NCI-H1417 treated with DMSO at 0.1 percent for 48 hours (cell line): ENCODE results near the gene SLC2A9.
"Not testable (repeated sequence)": the region's sequence is repeated elsewhere in the genome, so short reads cannot be mapped to it uniquely, and the experiment has no call there.

ENCODE experiments used
- DNase-seq: peaks from one replicate; lab custom pipeline; 2025; lab: John Stamatoyannopoulos, UW

Gene SLC2A9

DNA sequence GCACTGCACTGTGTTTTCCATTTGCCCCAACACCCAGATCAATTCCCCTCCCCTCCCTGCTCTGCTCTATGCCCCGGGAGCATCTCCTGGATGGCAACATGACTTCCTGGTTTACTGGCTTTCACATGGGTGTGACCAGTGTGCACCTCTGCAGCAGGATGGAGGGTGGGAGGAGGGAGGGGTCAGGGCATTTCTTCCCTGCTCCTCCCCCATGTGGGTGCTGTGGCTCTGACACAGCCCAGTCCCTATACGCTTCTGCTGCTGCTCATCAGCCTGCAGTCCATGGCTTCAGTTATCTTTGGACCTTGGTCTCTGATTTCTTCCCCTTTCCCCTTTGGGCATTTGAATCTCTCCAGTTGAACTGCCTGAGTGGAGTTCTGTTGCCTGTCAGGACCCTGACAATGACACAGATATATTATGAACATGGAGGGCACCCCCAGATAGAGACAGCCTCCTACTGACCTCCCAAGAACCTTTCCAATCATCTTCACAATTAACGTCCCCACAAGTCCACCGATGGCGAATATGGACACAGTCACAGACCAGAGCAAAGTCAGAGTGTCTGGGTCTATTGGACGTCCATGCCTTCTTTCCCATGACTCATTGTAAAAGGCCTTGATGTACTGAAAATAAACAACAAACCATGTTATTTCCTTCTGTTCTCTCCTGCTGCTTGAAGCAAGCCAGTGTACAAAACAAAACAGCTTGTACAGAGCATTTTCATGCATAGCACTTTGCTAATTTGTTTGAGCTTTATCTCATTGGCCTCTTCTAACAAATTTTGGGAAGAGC is 24.8 kb downstream of the SLC2A9 start:
- no peak for DNase-seq

DNA sequence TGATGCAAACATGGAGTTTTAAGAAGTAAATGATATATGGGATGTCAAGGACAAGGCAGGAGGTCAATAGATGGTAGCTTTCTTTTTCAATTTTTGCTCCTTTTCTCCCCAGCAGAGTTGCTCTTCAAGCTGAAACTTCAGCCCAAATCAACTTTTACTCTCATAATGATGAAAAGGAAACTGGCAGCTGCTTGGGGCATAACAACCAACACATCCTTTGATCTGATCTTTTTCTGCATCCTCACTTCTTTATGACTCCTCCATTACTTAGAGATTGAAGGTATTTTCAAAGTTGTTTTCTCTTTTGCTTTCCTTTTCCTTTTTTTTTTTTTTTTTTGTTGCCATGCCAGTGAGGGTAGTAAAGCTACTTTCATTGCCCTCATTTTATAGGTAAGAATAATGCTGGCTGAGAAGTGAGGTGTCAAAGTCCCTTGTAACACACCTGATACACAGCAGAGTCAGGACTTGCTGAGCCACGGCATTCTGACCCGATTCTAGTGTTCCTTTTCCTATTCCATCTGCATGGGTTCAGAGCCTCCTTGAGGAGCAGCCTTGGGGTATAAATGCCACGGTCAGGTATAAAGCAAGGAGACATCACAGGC is 26.9 kb downstream of the SLC2A9 start:
- DNase-seq: no peak

DNA sequence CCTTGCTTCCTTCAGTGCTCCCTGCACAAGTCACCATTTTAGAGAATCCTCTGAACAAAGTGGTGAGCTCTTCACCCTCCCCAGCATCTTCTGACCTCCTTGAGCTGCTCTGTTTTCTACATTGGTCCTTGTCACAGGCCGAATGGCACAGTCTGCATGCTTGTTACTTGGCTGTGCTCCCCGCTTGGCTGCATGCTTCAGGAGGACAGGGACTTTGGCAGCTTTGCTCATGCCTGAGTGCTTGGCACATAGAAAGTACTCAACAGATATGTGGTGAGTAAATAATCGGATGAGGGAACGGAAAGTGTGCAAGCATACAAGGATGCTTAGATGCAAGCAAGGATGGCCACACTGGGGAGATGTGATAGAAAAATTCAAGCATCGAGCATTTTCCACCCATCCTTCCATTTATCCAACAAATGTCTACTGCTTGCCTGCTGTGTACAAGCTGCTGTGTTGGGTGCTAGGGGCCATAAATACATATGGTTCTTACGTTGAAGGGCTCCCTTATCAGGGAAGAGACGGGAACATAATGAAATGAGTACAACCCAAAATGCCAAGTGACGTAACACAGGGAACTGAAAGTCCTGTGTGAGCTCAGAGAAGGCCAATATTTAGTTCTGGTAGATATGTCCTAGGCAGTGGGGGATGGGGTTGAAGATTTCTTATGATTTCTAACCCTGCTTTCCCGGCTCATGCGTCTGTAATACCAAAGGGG is 31.2 kb downstream of the SLC2A9 start:
- no peak for DNase-seq

DNA sequence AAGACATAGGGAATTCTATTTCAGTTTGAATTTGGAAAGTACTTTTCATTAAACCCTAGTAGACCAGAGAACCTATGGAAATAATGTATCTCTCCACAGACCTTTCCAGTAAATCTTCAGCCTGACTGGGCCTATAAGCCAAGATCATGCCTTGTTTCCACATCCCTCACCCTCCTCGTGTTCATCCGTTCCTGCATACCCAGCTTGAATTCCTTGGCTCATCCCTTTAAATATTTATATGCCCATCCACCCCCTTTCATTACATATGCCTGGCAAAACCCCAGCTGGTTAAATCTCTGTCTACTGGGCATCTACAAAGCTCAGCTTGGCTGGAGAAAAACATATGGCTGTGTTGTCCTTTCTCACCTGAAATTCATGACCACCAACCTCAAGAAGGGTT is 32.4 kb downstream of the SLC2A9 start:
- DNase-seq: no peak

DNA sequence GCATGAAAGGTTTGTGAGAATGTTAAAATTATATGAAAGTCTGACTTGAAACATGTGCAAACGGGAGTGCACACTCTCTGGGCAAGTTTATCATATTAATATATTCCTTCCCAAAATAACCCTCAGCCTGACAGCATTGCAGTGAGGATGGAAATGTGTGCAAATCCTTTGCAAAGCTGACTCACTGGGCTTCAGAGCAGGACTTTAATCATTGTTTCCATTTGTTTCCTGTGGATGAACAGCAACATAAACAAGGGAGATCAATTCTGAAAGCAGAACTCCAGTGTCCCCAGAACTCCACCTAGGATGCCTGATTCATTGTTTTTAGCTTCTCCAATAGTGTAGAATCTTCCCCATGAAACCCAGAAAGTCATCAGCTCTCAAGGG is 32.9 kb downstream of the SLC2A9 start:
- no peak for DNase-seq

DNA sequence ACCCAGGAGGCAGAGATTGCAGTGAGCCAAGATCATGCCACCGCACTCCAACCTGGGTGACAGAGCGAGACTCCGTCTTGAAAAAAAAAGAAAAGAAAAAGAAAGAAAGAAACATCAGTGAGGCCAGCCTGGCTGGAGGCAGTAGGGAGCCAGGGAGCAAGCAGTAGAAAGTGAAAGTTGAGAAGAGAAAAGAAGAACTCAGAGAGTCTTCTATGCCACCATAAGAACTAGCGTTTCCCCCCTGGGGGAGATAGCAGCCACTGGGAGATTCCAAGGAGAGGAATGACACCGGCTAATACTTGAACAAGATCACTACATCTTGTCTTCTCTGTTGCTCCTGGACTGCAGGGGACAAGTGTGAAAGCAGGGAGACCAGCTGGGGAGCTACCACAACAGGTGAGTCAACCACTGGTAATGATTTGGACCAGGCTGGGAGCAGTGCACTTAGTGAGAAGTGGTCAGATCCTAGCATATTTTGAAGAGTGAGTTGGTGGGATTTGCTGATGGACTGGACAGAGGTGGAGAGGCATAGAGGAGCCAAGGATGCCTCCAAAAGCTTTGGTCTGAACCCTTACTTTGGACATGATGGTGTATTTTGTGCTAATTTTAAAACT is 33.4 kb downstream of the SLC2A9 start:
- no peak for DNase-seq

DNA sequence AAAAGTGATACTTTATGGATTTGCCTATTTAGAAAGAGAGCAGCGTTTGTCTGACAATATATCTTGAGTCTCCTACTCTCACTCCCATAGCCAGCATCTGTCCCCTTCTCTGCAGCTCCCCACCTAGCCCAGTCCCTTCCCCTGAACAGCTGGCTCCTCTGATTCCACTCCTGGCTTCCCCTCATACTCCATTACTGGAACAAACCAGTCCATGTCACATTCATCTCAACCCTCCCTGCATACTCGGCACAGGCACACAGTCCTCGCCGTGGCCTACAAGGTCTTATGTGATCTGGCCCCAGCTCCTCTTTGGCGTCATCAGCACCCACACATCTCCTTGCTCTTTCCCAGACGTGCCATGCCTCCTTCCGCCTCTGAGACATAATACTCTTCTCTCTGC is 36.7 kb downstream of the SLC2A9 start:
- DNase-seq: no peak

DNA sequence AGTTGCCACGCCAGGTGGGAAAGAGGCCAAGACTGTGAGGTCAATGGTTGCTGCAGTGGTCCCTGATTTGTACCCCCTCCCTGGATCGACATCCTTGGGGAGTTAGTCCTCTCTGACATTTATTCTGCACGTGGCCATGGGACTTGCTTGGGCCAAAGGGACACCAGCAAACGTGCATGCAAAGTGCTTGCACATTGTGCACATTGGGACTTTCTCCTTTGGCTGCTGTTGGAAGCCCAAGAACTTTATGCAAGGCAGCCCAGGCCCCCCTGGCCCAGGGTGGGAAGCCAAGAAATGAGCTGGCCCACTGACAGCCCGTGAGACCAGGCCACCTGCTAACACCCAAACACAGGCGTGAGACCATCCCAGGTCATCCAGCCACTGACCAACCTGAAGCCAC is 38.1 kb downstream of the SLC2A9 start:
- no peak for DNase-seq

DNA sequence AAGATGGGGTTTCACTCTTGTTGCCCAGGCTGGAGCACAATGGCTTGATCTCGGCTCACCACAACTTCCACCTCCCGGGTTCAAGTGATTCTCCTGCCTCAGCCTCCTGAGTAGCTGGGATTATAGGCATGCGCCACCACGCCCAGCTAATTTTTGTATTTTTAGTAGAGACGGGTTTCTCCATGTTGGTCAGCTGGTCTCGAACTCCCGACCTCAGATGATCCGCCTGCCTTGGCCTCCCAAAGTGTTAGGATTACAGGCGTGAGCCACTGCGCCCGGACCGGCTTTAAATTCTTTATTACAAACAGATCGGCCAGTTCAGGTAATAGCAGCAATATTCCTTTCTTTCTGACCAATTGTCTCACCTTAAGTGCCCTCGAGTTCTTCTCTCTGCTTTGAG is 39.4 kb downstream of the SLC2A9 start:
- DNase-seq: not testable (repeated sequence)

DNA sequence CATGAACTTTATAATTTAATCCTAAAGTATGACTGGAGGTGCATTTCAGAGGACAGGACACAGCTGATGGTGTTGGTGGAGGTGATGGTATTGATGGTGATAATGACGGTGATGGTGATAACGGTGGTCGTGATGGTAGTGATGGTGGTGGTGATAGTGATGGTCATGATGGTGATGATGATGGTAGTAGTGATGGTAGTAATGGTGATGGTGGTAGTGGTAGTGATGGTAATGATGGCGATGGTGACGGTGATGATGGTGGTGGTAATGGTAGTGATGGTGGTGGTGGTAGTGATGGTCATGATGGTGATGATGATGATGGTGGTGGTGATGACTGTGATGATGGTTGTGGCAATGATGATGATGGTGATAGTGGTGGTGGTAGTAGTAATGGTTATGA is 40.4 kb downstream of the SLC2A9 start:
- DNase-seq: no peak

DNA sequence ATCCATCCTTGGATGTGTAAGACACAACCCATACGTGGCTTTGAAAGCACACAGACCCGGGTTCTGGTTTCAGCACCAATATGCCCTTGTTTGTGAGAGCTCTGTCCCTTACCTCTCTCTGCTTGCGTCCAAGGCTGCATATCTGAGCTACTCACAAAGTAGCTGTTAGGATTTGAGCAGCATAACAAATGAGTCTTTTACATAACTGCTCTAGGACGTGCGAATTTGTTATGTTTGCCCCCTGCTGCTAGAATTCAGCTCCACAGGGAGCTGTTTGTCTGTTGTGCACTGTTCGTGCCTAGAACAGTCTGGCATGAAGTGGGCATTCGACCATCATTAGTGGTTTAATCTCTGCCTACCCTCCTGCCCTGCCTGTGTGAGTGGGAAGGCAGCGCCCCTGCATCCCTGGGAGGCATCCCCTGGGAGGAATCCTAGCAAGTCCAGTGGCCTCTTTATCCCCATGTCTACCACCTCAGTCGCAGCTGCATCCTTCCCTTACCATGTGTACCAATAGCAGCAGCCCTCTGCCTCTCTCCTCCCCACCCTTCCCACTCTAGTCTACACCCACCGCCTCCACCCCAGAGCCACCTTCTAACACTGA is 42.1 kb downstream of the SLC2A9 start:
- DNase-seq: peak; percentile 27

DNA sequence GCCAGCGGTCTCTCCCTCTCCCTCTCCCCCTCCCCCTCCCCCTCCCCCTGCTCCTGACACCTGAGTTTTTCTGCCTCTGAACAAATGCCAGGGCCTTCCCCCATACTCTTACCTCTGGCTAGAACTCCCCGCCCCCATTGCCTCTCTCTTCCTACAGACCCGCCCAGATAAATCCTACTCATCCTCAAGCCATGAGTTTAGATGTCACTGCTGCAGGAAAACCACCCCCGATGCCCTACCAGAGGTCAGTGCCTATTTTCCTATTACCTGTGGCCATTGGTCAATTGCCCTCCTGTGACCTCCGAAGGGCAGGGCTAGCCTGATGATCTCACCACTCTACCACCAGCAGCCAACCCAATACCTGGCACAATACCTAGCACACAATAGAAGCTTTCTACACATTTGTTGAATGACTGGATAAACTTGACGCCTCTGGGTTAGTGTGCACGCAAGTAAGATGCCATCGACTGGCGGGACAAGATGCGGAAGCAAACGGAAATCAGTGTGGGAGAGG is 43.7 kb downstream of the SLC2A9 start:
- no peak for DNase-seq

DNA sequence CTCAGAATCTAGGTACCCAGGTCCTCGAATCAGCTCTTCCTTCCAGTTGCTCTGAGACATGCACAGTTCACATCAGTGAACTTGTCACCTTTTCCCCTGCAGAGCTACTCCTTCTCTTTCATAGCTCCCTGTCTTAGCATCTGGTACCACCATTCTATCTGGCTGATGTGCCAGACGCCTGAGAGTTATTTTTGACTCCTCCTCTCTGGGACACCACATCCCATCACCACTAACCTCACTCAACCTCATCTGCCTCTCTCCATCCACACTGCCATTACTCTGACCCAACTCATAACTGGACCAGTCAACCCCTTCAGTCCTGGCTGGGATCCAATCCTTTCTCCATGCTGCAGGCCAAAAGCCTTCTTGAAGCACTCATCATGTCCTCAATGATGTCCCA is 44.5 kb downstream of the SLC2A9 start:
- no peak for DNase-seq

DNA sequence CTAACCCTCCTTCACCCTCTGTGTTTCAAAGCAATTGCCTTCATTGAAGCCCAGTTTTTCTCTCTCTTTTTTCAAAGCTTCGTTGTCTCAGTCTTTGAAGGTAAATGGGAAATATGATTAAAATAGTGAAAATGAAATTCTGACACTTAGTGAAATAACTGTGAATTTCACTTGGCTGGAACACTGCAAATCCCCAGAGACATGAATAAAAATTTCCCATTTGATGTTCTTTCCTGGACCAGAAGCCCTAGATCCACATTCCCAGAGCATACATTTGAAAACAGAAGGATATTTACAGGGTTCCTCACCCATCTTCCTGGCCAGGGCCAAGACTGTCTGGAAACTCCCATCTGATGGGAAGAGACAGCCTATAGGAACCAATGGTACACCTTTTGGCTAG is 45.0 kb downstream of the SLC2A9 start:
- no peak for DNase-seq

DNA sequence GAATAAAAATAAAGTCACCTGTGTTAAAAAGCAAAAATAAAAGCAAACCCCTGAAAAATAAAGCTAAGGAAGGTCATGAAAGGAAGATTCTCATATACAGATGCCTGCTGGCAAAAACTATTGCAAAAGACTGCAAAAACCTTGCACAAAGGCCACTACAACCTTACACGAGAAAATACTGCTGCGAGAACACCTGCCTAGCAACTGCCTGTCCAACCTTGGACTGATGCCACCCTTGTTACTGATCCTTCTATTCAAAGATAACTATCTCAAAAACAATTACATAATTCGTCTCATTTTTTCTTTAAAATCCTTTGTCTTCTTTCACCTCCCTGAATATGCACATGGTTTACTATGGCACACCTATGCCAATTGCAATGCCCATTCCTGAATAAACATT is 49.6 kb downstream of the SLC2A9 start:
- DNase-seq: peak; percentile 14

DNA sequence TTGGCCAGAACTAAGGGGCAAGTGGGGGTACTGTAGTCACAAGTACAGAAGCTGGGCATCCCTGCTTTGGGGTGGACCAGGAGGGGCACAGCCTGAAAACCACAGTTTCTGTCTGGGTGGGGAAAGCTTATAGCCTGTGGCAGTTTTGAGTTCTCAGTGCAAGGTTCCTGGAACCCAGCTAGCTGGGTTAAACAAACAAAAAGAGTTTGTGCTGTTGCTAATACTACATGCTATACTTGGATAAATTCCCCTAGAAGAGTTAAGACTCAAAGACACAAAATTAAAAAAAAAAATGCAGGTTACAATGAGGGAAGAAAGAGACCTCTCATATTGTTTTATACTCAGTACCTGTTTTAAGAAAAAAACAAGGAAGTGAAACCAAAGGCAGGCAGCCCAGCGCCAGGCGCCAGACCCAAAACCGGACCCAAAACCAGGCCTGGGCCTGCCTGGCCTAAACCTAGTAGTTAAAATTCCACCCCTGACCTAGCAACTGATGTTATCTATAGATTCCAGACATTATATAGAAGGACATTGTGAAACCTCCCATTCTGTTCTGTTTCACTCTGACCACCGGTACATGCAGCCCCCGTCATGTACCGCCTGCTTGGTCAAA is 50.8 kb downstream of the SLC2A9 start:
- DNase-seq: no peak

DNA sequence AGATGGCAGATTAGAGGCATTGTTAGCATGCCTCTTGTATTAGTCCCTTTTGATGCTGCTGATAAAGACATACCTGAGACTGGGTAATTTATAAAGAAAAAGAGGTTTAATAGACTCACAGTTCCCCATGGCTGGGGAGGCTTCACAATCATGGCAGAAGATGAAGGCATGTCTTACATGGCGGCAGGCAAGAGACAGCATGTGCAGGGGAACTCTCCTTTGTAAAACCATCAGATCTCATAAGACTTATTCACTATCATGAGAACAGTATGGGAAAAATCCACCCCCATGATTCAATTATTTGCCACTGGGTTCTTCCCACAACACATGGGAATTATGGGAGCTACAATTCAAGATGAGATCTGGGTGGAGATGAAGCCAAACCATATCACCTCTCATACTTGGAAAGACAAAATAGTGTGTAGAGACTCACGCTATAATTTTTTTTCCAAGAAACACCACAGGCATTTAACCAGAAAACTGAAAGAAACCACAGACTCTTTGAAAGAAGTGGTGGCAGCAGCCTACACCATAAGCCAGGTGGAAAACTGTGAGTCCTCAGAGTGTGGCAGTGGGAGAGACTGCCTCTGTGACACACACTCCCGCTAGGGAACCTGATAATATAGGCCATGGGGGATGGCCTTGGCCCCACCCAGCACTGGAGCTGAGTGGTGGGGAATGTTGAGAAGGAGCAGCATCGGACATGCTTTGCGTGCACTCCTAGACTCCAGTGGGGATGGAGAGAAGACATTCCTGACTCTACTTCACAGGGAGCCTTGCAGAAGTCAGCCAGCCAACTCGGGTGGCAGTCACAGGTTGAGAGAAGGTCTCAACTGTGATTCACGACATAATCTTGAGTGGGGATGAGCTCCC is 51.5 kb downstream of the SLC2A9 start:
- DNase-seq: no peak

DNA sequence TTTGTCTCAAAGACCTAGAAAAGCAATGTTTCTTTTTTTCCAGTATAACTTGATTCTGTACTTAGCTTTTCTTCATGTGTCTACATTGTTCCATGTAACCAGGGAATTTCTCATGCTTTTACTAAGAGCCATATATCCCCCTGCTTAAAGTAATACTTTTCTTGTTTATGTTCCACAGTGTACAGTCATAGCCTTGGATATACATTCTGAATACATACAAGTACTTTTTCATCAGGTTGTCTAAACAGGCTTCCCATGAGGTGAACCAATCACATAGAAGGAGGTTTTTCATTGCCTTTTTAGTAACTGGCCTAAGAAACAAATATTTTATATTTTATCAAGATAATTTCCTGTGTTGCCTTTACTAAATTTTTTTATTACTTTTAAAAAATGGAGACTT is 52.8 kb downstream of the SLC2A9 start:
- DNase-seq: no peak

DNA sequence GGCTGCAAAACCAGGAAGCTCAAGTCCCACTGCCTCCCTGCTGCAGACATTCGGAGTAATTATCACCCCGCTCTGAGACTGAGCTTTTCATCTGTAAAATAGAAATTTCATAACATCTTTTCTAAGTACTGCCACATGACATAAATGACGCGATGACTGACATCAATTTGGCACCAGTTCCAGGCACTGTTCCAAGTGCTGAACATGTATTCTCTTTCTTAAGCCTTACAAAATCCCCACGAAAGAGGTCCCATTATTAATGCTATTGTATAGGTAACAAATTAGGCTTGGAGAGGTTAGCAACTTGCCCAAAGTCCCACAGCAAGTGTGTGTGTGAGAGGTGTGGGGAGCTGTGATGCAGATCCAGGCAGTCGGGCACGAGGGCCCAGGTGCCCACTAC is 56.4 kb downstream of the SLC2A9 start:
- no peak for DNase-seq

DNA sequence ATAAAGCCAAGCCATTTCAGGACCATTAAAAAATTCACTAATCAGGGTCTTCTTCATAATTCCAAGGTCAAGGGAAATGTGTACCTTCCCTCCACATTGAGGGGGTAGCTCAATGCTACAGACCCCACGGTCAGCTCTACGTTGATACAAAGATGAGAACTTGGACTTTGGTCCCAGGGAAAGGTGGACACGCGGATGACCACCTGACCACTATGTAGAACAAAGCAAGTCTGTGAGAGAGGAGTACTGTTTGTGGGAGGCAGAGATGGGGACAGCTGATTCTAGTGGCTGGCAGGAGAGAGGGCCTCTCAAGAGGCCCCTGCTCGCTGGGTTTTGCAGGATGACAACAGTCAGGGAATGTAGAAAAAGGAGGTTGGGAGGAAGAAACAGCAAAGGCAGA is 58.0 kb downstream of the SLC2A9 start:
- no peak for DNase-seq
